OCI-LY7 (cell line): ENCODE results near the gene HRK. TPM values are rescaled to one million over a fixed set of nuclear protein-coding genes. Genes with fewer than 3 reads are reported as not detected.

Experiments used
- BruUV-seq: library from RNA; stranded (reverse); fragments of 400-500 nt; replicated peaks from 2 replicates; lab custom pipeline; 2021; lab: Mats Ljungman, UMichigan
- CTCF ChIA-PET: fragments of 300-600 bp; sonication (Branson Sonifier 250); formaldehyde crosslinking; loops from one replicate; lab custom pipeline; 2022; ENCODE audit warnings: antibody characterized with exemption; ENCODE audit not compliant: unreplicated experiment; lab: Charles Lee
- POLR2A ChIA-PET: fragments of 300-600 bp; sonication (Branson Sonifier 250); formaldehyde crosslinking; loops from one replicate; lab custom pipeline; 2022; ENCODE audit warnings: antibody characterized with exemption; lab: Charles Lee
- DNase-seq: peaks from one replicate; pipeline ENCODE4 v3.0.0-alpha.2; 2015; ENCODE audit warnings: low spot score
- H2AFZ ChIP-seq: fragments of 200-600 bp; sonication (generic), shearing (Covaris generic); 2 replicates; pipeline ENCODE4 v1.6.1; 2014; ENCODE audit warnings: mild to moderate bottlenecking, antibody characterized with exemption, low read length, moderate library complexity
- H3K27ac ChIP-seq: fragments of 200-600 bp; sonication (generic); 2 replicates; pipeline ENCODE4 v1.5.1; 2014; ENCODE audit warnings: mixed run types, low read depth, mild to moderate bottlenecking, moderate library complexity, low read length, inconsistent platforms; ENCODE audit not compliant: poor library complexity, severe bottlenecking
- H3K36me3 ChIP-seq: fragments of 200-600 bp; sonication (generic); 2 replicates; pipeline ENCODE4 v1.6.1; 2014; ENCODE audit warnings: mild to moderate bottlenecking, antibody characterized with exemption, low read length, moderate library complexity, mixed read lengths; ENCODE audit not compliant: insufficient read depth
- H3K4me1 ChIP-seq: fragments of 200-600 bp; sonication (generic); 2 replicates; pipeline ENCODE4 v1.5.1; 2014; ENCODE audit warnings: mild to moderate bottlenecking, low read length; ENCODE audit not compliant: insufficient read depth, poor library complexity, severe bottlenecking
- H3K4me2 ChIP-seq: fragments of 200-600 bp; sonication (generic); 2 replicates; pipeline ENCODE4 v1.6.1; 2014; ENCODE audit warnings: mild to moderate bottlenecking, low read length
- H3K4me3 ChIP-seq: fragments of 200-600 bp; sonication (generic); 2 replicates; pipeline ENCODE4 v1.5.1; 2014; ENCODE audit warnings: mild to moderate bottlenecking, low read depth, low read length; ENCODE audit not compliant: poor library complexity, severe bottlenecking
- H3K79me2 ChIP-seq: fragments of 200-600 bp; sonication (generic); 2 replicates; pipeline ENCODE4 v1.6.1; 2016; ENCODE audit warnings: low read depth, mild to moderate bottlenecking, low read length, moderate library complexity, mixed read lengths; ENCODE audit not compliant: insufficient read depth
- H3K9me2 ChIP-seq: fragments of 200-600 bp; sonication (generic); 2 replicates; pipeline ENCODE4 v1.6.1; 2016; ENCODE audit warnings: mild to moderate bottlenecking, low read length, mixed read lengths; ENCODE audit not compliant: insufficient read depth
- H3K9me3 ChIP-seq: fragments of 200-600 bp; sonication (generic); 2 replicates; pipeline ENCODE4 v1.6.1; 2014; ENCODE audit warnings: mild to moderate bottlenecking, mixed run types, low read length, mixed read lengths
- H4K20me1 ChIP-seq: fragments of 200-600 bp; sonication (generic); 2 replicates; pipeline ENCODE4 v1.6.1; 2014; ENCODE audit warnings: mild to moderate bottlenecking, antibody characterized with exemption, low read length, moderate library complexity, mixed read lengths; ENCODE audit not compliant: insufficient read depth
- CTCF ChIP-seq: fragments of 200-600 bp; sonication (generic); conservative IDR thresholded peaks from 2 replicates; pipeline ENCODE4 v1.5.1; 2014; ENCODE audit warnings: mild to moderate bottlenecking, antibody characterized with exemption, low read length, moderate library complexity, mixed read lengths
- EZH2phosphoT487 ChIP-seq: fragments of 200-600 bp; sonication (generic); IDR thresholded peaks from 2 replicates; pipeline ENCODE4 v1.6.1; 2018; ENCODE audit warnings: low read depth, borderline replicate concordance, mild to moderate bottlenecking, mixed run types, antibody characterized with exemption, low read length, moderate library complexity, mixed read lengths
- intact Hi-C: fragments of 100-400 bp; cut with micrococcal nuclease; formaldehyde crosslinking; loops from one replicate; pipeline ENCODE4 v1.10.0; 2022; ENCODE audit not compliant: unreplicated experiment
- total RNA-seq, 2 experiments: library from RNA; depleted of rRNA in 1 of 2; stranded (reverse); fragments of >200 nt in 1 of 2; shearing (Covaris generic) in 1 of 2; gene quantifications; 2 replicates each; pipeline ENCODE4 v1.2.3, GENCODE V29; 2014 to 2022

Gene HRK
- total RNA-seq, 2 experiments from 2014 or later = 16.5 to 17.8 TPM

DNA sequence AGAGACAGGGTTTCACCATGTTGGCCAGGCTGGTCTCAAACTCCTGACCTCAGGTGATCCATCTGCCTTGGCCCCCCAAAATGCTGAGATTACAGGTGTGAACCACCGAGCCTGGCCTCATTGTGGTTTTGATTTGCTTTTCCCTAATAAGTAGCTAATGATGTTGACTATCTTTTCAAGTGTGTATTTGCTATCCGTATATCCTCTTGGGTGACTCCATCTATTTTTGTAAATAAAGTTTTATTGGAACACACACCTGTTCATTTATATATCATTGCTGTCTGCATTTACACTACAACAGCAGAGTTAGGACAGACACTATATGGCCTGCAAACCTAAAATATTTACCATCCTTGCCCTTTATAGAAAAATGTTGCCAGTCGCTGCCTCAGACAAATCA is 13.7 kb upstream of the HRK start:
- no peaks in the 10 kb centered on the region for H3K79me2 ChIP-seq
- intact Hi-C loops = no loop called here

GRCh38 chr12:116892349-116893140 is 11.3 kb upstream of the HRK start:
- no TSS peak for BruUV-seq
- H3K4me3 ChIP-seq = no peak overlapping the region
- TF ChIP-seq EZH2phosphoT487 (no peak), CTCF (no peak)
- ChIA-PET CTCF (no interaction called here), POLR2A (interaction anchor here (1.3 to 1.6 kb wide), 2 partner anchors 10 to 12 kb away, joined by 3 to 4 read pairs; no protein-coding TSS in a partner anchor)
- H3K79me2 ChIP-seq = no peaks in the 10 kb centered on the region
- no peaks in the 10 kb centered on the region for H3K9me3 ChIP-seq
- DNase-seq = peak; percentile 48
- intact Hi-C loops = no loop called here
- H3K4me2 ChIP-seq = no peak overlapping the region
- no peak overlapping the region for H2AFZ ChIP-seq
- no peaks in the 10 kb centered on the region for H3K36me3 ChIP-seq
- no peaks in the 10 kb centered on the region for H3K9me2 ChIP-seq
- no peaks in the 10 kb centered on the region for H3K4me1 ChIP-seq
- H3K27ac ChIP-seq = no peak overlapping the region
- no peaks in the 10 kb centered on the region for H4K20me1 ChIP-seq

More for the DNA sequence above, 13.7 kb upstream of the HRK start:
- H3K27ac ChIP-seq = no peak overlapping the region
- H3K36me3 ChIP-seq = no peaks in the 10 kb centered on the region
- no peaks in the 10 kb centered on the region for H3K4me1 ChIP-seq
- no peaks in the 10 kb centered on the region for H4K20me1 ChIP-seq
- H3K4me3 ChIP-seq = no peak overlapping the region
- ChIA-PET CTCF (no interaction called here), POLR2A (interaction anchor here (1.1 kb wide), 1 partner anchor 18 kb away, joined by 5 read pairs; no protein-coding TSS in a partner anchor)
- H3K9me2 ChIP-seq = no peaks in the 10 kb centered on the region
- TF ChIP-seq CTCF (no peak), EZH2phosphoT487 (no peak)
- H2AFZ ChIP-seq = no peak overlapping the region
- H3K4me2 ChIP-seq = no peak overlapping the region
- H3K9me3 ChIP-seq = no peaks in the 10 kb centered on the region
- BruUV-seq = no TSS peak
- DNase-seq = no peak

DNA sequence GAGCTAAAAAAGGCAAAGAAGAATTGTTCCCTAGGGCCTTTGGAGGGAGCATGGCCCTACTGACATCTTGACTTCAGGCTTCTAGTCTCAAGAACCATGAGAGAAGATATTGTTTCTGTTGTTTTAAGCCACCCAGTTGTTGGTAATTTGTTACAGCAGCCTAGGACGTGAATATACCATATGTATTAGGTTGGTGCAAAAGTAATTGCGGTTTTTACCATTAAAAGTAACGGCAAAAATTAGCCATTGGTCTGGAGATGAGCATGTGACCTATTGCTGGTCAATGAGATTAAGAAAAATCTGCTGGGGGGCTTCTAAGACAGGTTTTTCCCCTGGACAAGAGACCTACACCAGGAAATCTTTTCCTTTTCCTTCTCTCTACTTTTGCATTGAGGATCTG is 9.8 kb upstream of the HRK start:
- Histone ChIP-seq H3K4me2 (no peak overlapping the region), H3K4me3 (no peak overlapping the region), H3K27ac (no peak overlapping the region), H3K9me2 (no peaks in the 10 kb centered on the region), H3K79me2 (no peaks in the 10 kb centered on the region), H3K9me3 (no peaks in the 10 kb centered on the region), H3K4me1 (peaks cover 2% of the 10 kb centered on the region), H4K20me1 (no peaks in the 10 kb centered on the region), H3K36me3 (no peaks in the 10 kb centered on the region), H2AFZ (no peak overlapping the region)
- TF ChIP-seq EZH2phosphoT487 = no peak
- no peak for DNase-seq
- no TSS peak for BruUV-seq
- ChIA-PET POLR2A (interaction anchor here (0.7 to 1.3 kb wide), 6 partner anchors 8 to 580 kb away, joined by 3 to 6 read pairs (median 4); no protein-coding TSS in a partner anchor), CTCF (interaction anchor here (0.6 kb wide), 1 partner anchor 74 kb away, joined by 3 read pairs; no protein-coding TSS in a partner anchor)
- intact Hi-C loops = no loop called here
